Large intestine (tissue), 3 donors: ENCODE results near the gene FYN. TPM values are rescaled to one million over a fixed set of nuclear protein-coding genes. Genes with fewer than 3 reads are reported as not detected.

Source experiments
- DNase-seq, 2 donors: peaks; one replicate each; pipeline versions ENCODE4 v3.0.0 to v3.0.0-alpha.2; 2013
- H3K27ac ChIP-seq: one replicate; pipeline ENCODE4 v1.5.1; 2013; ENCODE audit warnings: low read length
- H3K27me3 ChIP-seq: 2 replicates; pipeline ENCODE4 v1.6.1; 2013; ENCODE audit warnings: low read length; ENCODE audit not compliant: control insufficient read depth, insufficient read depth
- H3K36me3 ChIP-seq: 2 replicates; pipeline ENCODE4 v1.6.1; 2013; ENCODE audit warnings: low read length; ENCODE audit not compliant: control insufficient read depth, insufficient read depth
- H3K4me1 ChIP-seq: one replicate; pipeline ENCODE4 v1.6.1; 2013; ENCODE audit warnings: low read length; ENCODE audit not compliant: control insufficient read depth, insufficient read depth
- H3K4me3 ChIP-seq: one replicate; pipeline ENCODE4 v1.5.1; 2013; ENCODE audit warnings: low read length
- H3K9me3 ChIP-seq: one replicate; pipeline ENCODE4 v1.6.1; 2013; ENCODE audit warnings: mild to moderate bottlenecking, low read depth, low read length, moderate library complexity; ENCODE audit not compliant: control insufficient read depth
- WGBS: methylation state at CpG from one replicate; pipeline ENCODE4 v1.1.5; 2013; ENCODE audit warnings: low lambda C conversion rate; ENCODE audit not compliant: insufficient coverage; 5-methylcytosine and 5-hydroxymethylcytosine counted together
- polyA plus RNA-seq: library from polyadenylated mRNA; unstranded; fragments of 120-200 nt; gene quantifications from one replicate; pipeline ENCODE4 v1.2.1, GENCODE V29; 2013

Gene FYN
- polyA plus RNA-seq, 1 donor: 46.0 TPM

DNA sequence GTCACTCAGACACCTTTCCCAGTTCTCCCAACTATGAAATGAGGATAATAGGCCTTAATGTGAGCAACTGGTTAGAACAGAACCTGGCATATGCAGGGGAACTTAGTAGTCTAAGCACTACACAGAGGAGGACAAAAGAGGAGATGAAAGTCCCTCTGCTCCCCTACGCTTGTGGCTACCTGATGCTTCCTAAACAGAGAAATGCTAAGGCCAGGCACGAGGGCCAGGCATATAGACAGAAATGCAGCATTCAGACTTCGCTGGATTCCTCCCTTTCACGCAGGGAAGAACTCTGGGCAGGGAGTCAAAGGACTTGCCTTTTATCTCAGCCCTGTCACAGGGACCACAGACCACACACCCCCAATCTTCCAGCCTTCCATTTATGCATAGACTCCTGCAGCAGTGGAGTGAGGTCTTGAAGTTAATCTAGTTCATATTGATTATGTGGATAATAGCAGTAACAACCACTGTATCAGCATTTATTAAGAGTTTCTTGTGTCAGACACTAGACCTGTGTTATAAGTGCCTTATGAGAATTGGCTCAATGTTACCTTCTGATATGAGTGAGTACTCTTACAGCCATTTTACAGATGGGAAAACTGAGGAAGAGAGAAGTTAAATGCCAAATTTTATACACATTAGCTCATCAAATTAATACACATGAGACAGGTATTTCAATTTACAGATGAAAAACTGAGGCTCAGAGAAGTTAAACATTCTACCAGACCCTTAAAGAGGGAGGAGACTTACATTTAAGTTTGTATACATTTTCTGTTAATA is 240.6 kb downstream of the FYN start:
- H3K4me3 ChIP-seq: no peak overlapping the region
- H3K36me3 ChIP-seq: no peaks in the 10 kb centered on the region
- peak overlapping the region; percentile 85 for H3K27ac ChIP-seq
- H3K27me3 ChIP-seq: no peaks in the 10 kb centered on the region
- WGBS: no CpG with 5 or more reads among the region's 4 CpGs
- no peaks in the 10 kb centered on the region for H3K9me3 ChIP-seq
- no peak for DNase-seq
- peaks cover 34% of the 10 kb centered on the region for H3K4me1 ChIP-seq

DNA sequence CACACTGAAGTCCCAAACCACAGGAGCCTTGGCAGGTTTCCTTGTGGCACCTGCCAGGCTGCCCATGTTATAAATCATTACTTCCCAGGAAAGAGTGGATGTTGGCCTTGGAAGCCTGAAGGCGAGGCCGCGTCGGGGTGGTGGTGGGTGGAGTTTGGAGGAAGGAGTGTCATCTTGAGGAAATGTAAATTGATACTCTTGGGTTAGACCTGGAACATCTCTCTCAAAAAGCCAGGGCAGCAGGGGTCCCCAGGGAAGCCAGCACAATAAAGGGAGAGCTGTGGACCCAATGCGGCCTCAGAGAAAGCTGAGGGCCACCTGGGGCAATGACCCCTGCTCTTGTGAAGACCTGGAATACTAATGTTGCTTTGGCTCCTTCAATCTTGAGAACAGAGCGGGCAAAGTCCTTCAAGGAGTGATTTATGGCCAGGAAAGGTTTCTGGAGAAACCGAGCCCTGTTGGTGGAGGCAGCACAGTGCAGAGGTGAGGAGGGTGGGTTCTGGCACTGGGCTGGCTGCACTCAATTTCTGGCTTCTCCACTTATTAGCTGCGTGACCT is 241.3 kb downstream of the FYN start:
- no peaks in the 10 kb centered on the region for H3K36me3 ChIP-seq
- peak; percentile 84 to 95 for DNase-seq
- H3K9me3 ChIP-seq: no peaks in the 10 kb centered on the region
- H3K4me1 ChIP-seq: peaks cover 34% of the 10 kb centered on the region
- no peaks in the 10 kb centered on the region for H3K27me3 ChIP-seq
- H3K27ac ChIP-seq: peak overlapping the region; percentile 85
- H3K4me3 ChIP-seq: no peak overlapping the region
- WGBS: no CpG with 5 or more reads among the region's 8 CpGs

DNA sequence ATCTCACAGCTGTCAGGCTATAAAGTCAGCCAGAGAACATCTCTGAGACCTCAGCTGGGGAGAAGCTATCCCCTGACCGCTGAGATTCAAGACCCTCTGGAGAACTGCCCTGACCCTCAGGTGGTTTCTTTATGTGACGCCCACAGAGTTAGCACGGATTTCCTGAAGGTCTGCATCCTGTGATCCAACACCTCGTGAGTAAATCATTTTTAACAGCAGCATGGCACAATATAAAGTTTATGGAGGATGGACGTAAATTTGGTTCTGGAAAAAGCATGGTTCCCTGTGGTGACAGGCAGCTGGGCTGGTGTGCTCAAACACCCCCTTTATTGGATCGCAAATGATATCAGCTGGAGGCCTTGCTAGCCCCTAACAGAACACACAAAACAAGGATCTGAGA is 242.2 kb downstream of the FYN start:
- 60% methylated on average over 1 of the region's 6 CpGs for WGBS
- Histone ChIP-seq H3K27ac (peak overlapping the region; percentile 85), H3K27me3 (no peaks in the 10 kb centered on the region), H3K36me3 (no peaks in the 10 kb centered on the region), H3K4me1 (peaks cover 34% of the 10 kb centered on the region), H3K9me3 (no peaks in the 10 kb centered on the region), H3K4me3 (no peak overlapping the region)
- DNase-seq: no peak

DNA sequence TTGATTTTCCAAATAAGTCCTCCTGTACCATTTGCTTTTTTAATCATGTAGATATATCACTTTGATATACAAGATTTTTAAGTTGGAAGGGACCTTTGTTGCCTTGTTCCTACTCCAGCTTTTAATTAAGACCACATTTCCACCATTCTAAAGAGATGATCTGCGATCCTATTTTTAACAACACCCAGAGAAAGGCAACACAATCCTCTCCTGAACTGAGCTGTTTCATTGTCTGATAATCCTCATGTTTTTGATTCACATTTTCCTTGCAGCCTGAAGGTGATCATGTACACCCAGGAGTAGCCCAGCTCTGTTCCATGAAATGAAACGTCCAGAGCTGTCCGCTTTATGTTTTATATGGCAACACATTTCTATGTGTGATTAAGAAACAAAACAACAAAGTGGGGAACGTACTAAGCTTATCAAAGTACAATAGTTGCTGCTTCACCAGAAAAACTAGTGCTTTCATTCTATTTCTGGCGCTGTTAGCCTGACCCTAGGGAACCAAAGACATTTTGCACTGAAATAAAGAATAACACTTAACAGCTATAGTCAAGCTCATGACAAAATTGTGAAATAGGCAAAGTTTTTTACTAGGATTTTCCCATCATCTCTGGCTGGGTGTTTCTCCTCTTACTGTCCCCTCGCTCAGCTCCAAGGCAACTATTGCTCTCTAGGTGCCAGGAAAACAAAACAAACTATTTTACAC is 245.0 kb downstream of the FYN start:
- no peak overlapping the region for H3K27ac ChIP-seq
- H3K4me3 ChIP-seq: no peak overlapping the region

DNA sequence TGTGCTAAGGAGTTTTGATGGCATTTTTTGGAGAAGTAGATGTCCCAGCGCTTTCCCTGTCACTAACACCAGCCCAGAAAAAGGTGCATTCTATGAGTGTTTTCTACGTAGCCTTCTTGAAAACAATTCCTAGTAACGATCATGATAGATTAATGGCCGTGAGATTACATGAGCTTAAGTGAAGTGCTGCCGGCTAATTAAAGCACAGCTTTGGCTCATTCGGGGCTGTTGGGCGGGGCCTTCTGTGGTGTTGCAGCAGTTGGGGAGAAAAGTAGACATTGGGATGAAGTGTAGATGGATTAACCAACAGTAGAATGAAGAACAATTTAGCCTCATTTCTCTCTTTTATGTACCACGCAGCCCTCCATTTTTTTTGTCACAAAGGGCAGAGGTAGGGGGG is 246.8 kb downstream of the FYN start:
- H3K27me3 ChIP-seq: no peaks in the 10 kb centered on the region
- no peak overlapping the region for H3K4me3 ChIP-seq
- no peak overlapping the region for H3K27ac ChIP-seq
- WGBS: no CpG with 5 or more reads among the region's 8 CpGs
- peaks cover 18% of the 10 kb centered on the region for H3K4me1 ChIP-seq
- no peaks in the 10 kb centered on the region for H3K36me3 ChIP-seq
- no peaks in the 10 kb centered on the region for H3K9me3 ChIP-seq
- DNase-seq: no peak

More for the DNA sequence above, 245.0 kb downstream of the FYN start:
- H3K9me3 ChIP-seq: no peaks in the 10 kb centered on the region
- H3K36me3 ChIP-seq: no peaks in the 10 kb centered on the region
- 100% methylated on average over 2 of the region's 6 CpGs for WGBS
- no peaks in the 10 kb centered on the region for H3K27me3 ChIP-seq
- DNase-seq: no peak
- H3K4me1 ChIP-seq: peaks cover 34% of the 10 kb centered on the region

DNA sequence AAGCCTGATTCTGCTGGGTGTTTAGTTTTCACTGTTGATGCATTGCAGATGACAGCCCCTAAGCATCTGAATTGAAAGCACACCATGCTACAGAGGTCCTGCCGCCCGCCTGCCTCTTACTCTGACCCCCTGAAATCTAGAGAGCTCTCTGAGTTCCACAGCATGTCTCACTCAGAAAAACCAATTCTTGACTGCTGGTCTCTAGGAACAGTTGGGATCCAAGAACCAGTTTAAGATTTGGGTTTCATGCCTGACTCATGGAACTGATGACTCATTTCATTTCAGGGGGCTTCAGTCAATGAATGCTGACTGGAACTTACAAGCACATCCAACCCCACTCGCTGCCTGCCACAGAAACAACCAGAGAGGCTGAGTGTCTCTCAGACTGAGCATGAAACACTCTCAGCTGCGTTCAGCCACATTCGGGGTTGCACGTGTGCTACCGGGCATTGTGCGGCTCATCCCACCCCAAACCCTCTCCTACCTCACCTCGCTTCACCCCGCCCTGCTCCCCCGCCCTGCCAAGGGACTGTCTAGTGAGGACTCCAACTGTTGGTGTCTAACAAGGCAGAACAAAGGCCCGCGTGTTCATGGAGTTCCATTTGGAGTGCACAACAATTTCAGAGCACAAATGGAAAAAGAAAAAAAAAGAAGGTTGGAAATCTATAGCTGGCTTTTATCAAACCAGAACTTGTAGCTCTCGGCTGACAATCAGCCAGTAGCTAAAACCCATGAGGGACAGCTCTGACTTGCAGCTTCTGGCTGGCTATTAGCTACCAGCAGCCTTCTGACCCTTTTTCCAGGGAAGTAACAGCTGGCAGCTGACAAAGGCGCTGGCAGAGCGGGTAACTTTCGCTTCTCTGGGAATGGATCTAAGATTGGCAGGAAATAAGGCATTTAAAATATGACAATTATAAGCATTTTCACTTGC is 247.5 kb downstream of the FYN start:
- Histone ChIP-seq H3K27ac (no peak overlapping the region), H3K4me1 (peaks cover 12% of the 10 kb centered on the region), H3K4me3 (no peak overlapping the region), H3K9me3 (no peaks in the 10 kb centered on the region), H3K27me3 (no peaks in the 10 kb centered on the region), H3K36me3 (no peaks in the 10 kb centered on the region)
- DNase-seq: no peak
- WGBS: no CpG with 5 or more reads among the region's 17 CpGs

DNA sequence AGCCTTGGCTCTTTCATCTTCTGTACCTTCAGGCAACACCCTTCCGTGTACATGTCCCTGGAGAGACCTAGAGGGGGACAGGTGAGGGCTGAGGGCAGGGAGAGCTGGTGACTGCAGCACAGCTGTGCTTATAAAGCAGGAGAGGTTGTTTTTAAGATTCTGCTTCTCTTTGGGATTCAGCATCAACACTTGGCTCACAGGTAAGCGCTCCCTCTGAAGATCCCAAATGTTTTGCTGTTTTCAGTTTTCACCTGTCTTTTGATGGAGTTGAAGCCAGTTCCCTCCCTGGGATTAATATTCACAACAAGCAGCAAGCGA is 248.2 kb downstream of the FYN start:
- H3K4me3 ChIP-seq: no peak overlapping the region
- no peaks in the 10 kb centered on the region for H3K27me3 ChIP-seq
- WGBS: 100% methylated on average over 1 of the region's 3 CpGs
- H3K27ac ChIP-seq: no peak overlapping the region
- H3K36me3 ChIP-seq: no peaks in the 10 kb centered on the region
- DNase-seq: no peak
- no peaks in the 10 kb centered on the region for H3K9me3 ChIP-seq
- H3K4me1 ChIP-seq: peaks cover 13% of the 10 kb centered on the region

DNA sequence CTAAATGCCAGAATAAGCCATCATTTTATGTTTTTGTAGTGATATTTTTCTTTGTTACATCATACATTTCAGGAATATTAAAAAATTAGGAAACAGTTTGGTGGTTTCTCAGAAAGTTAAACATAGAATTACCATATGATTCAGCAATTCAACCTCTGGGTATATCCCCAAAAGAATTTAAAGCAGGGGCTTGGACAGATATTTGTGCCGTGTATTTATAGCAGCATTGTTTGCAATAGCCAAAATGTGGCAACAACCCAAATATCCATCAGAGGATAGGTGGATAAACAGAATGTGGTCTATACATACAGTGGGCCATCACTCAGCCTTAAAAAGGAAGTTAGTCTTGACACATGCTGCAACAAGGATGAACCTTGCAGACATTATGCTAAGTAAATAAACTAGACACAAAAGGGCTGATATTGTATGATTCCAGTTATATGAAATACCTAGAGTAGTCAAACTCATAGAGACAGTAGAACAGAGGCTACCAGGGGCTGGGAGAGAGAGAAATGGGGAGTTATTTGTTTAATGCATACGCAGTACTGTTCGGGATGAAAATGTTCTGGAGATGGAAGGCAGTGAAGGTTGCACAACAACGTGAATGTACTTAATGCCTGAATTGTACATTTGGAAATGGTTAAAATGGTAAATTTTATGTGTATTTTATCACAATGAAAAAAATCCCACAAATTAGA is 248.7 kb downstream of the FYN start:
- no peaks in the 10 kb centered on the region for H3K9me3 ChIP-seq
- DNase-seq: no peak
- no peaks in the 10 kb centered on the region for H3K36me3 ChIP-seq
- no peaks in the 10 kb centered on the region for H3K27me3 ChIP-seq
- H3K4me3 ChIP-seq: no peak overlapping the region
- H3K27ac ChIP-seq: no peak overlapping the region
- 100% methylated on average over 3 of the region's 4 CpGs for WGBS
- H3K4me1 ChIP-seq: peaks cover 13% of the 10 kb centered on the region

DNA sequence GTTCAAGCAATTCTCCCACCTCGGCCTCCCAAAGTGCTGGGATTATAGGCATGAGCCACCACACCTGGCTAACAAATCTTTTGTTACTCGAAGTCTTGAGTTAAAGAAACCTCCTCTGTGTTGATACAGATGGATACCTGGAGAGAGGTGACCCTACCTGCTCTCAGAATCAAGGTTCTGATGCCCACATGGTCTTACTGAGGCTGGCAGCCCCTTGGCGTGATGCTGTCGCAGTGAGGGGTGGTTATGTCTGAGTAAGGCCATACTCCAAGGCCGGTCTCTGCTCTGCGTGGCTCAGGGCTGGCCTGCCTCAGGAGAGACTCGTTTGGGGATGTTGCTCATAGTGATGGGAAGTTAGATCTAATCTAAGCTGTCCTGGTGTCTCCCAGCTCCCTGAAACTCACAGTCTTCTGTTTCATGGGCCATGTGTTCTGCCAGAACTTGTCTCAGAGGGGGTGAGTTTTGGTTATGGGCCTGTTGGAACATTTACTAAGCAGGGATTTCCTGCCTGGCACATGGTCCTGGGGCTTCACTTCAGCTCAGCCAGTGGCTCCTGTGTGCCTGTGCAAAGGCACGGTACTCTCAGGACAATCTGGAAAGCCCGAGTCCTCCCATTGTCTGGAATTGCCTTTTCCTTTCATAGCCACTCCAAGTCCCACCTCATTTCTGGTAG is 250.1 kb downstream of the FYN start:
- no peaks in the 10 kb centered on the region for H3K36me3 ChIP-seq
- no peaks in the 10 kb centered on the region for H3K9me3 ChIP-seq
- H3K27ac ChIP-seq: no peak overlapping the region
- no peak for DNase-seq
- WGBS: 100% methylated on average over 1 of the region's 9 CpGs
- H3K4me1 ChIP-seq: peaks cover 13% of the 10 kb centered on the region
- no peaks in the 10 kb centered on the region for H3K27me3 ChIP-seq
- no peak overlapping the region for H3K4me3 ChIP-seq
